GM19025 (cell line): ENCODE data around the gene MYD88.

Experiments used
- ATAC-seq: cut with Tn5 transposase; IDR thresholded peaks from one replicate; pipeline ENCODE4 v1.9.1; 2021; ENCODE audit warnings: mild to moderate bottlenecking, low read depth, moderate library complexity; ENCODE audit not compliant: unreplicated experiment

The MYD88 gene

GRCh38 chr3:38163117-38163840, 24.8 kb downstream of the MYD88 start:
- no peak for ATAC-seq

- ATAC-seq = no peak
Measured at GRCh38 chr3:38163841-38164642, 25.6 kb downstream of the MYD88 start.

- ATAC-seq = peak; percentile 11
Measured at GRCh38 chr3:38164643-38164951, 26.1 kb downstream of the MYD88 start.

- peak; percentile 88 for ATAC-seq
Measured at GRCh38 chr3:38164952-38165721, 26.7 kb downstream of the MYD88 start, which contains the start of gene OXSR1. TSS of gene OXSR1 (plus strand) at chr3:38165537. CDS start at chr3:38165877, 340 bp downstream.

GRCh38 chr3:38165722-38166387, 27.4 kb downstream of the MYD88 start:
- no peak for ATAC-seq

GRCh38 chr3:38167591-38167990, 29.1 kb downstream of the MYD88 start:
- ATAC-seq = no peak

GRCh38 chr3:38168151-38169026, 29.9 kb downstream of the MYD88 start:
- ATAC-seq = no peak

GRCh38 chr3:38169027-38169317, 30.5 kb downstream of the MYD88 start:
- no peak for ATAC-seq

- ATAC-seq = no peak
Measured at GRCh38 chr3:38170722-38171121, 32.3 kb downstream of the MYD88 start.

- no peak for ATAC-seq
Measured at GRCh38 chr3:38171622-38172021, 33.2 kb downstream of the MYD88 start.

- no peak for ATAC-seq
Measured at GRCh38 chr3:38173834-38174418, 35.5 kb downstream of the MYD88 start.

- ATAC-seq = no peak
Measured at GRCh38 chr3:38177181-38177580, 38.7 kb downstream of the MYD88 start.

- ATAC-seq = no peak
Measured at GRCh38 chr3:38186781-38187180, 48.3 kb downstream of the MYD88 start.

- ATAC-seq = no peak
Measured at GRCh38 chr3:38190481-38190881, 52.0 kb downstream of the MYD88 start.
